GM12878 (cell line): ENCODE data around the gene TPM4. TPM values are rescaled to one million over a fixed set of nuclear protein-coding genes. Genes with fewer than 3 reads are reported as not detected.

ENCODE experiments used
- ATAC-seq: fragments of 200-7000 bp; cut with Tn5 transposase; 3 replicates; pipeline ENCODE4 v1.9.1; 2020; ENCODE audit warnings: mild to moderate bottlenecking, moderate library complexity
- BruUV-seq: library from RNA; stranded (reverse); fragments of 400-500 nt; replicated peaks from 2 replicates; lab custom pipeline; 2021; lab: Mats Ljungman, UMichigan
- CTCF ChIA-PET: fragments of 300-600 bp; sonication (Branson Sonifier 250); formaldehyde crosslinking; extraction: SDS; loops from one replicate; lab custom pipeline; 2021; ENCODE audit warnings: inconsistent platforms; lab: Yijun Ruan, JAX
- POLR2A ChIA-PET: fragments of 350-600 bp; formaldehyde crosslinking; extraction: SDS; loops from one replicate; lab custom pipeline; 2021; ENCODE audit warnings: inconsistent platforms; lab: Charles Lee
- RAD21 ChIA-PET: fragments of 300-600 bp; sonication (Branson Sonifier 250); formaldehyde crosslinking; loops from one replicate; lab custom pipeline; 2023; ENCODE audit warnings: antibody characterized with exemption; ENCODE audit not compliant: unreplicated experiment; lab: Charles Lee
- SMC1A ChIA-PET: fragments of 300-600 bp; sonication (Branson Sonifier 250); formaldehyde crosslinking; loops from one replicate; lab custom pipeline; 2023; ENCODE audit not compliant: unreplicated experiment, uncharacterized antibody; lab: Charles Lee
- DNase-seq: peaks from one replicate; pipeline ENCODE4 v3.0.0-alpha.2; 2011; ENCODE audit warnings: low read depth, low spot score
- FAIRE-seq: peaks from 3 replicates; lab custom pipeline; 2011; peaks lifted over from hg19 to GRCh38; lab: Jason Lieb, UNC
- H2AFZ ChIP-seq: 2 replicates; pipeline ENCODE4 v1.6.0; 2011; ENCODE audit warnings: low read depth, low read length, control low read depth; ENCODE audit not compliant: control insufficient read depth
- H3K27ac ChIP-seq: 2 replicates; pipeline ENCODE4 v1.5.1; 2011; ENCODE audit warnings: control low read depth; ENCODE audit not compliant: control insufficient read depth, insufficient read depth
- H3K27me3 ChIP-seq, 2 experiments: replicated peaks in 1 of 2; 2 replicates each; pipeline versions ENCODE4 v1.6.0 to v1.6.1; 2011; ENCODE audit warnings: low read length in 1 of 2; ENCODE audit not compliant: control insufficient read depth in 2 of 2, insufficient read depth in 2 of 2
- H3K36me3 ChIP-seq, 2 experiments: 2 replicates each; pipeline ENCODE4 v1.5.1; 2011; ENCODE audit warnings: low read length in 1 of 2; ENCODE audit not compliant: control insufficient read depth in 2 of 2, insufficient read depth in 2 of 2
- H3K4me1 ChIP-seq: 2 replicates; pipeline ENCODE4 v1.6.1; 2011; ENCODE audit warnings: mild to moderate bottlenecking, low read length, moderate library complexity, mixed read lengths; ENCODE audit not compliant: control insufficient read depth, insufficient read depth
- H3K4me2 ChIP-seq: 2 replicates; pipeline ENCODE4 v1.6.0; 2011; ENCODE audit warnings: control low read depth; ENCODE audit not compliant: control insufficient read depth, insufficient read depth
- H3K4me3 ChIP-seq: fragments of 200-600 bp; sonication (generic); 2 replicates; pipeline ENCODE4 v1.5.1; 2016
- H3K79me2 ChIP-seq: 2 replicates; pipeline ENCODE4 v1.6.0; 2011; ENCODE audit warnings: low read length; ENCODE audit not compliant: control insufficient read depth, insufficient read depth
- H3K9ac ChIP-seq: 2 replicates; pipeline ENCODE4 v1.8.0; 2011; ENCODE audit warnings: low read length, control low read depth, mixed read lengths; ENCODE audit not compliant: control insufficient read depth, insufficient read depth
- H3K9me3 ChIP-seq: replicated peaks from 3 replicates; pipeline ENCODE4 v1.5.1; 2011; ENCODE audit warnings: mild to moderate bottlenecking, low read length; ENCODE audit not compliant: control insufficient read depth, insufficient read depth
- H4K20me1 ChIP-seq: 2 replicates; pipeline ENCODE4 v1.6.0; 2011; ENCODE audit not compliant: control insufficient read depth, insufficient read depth
- ATF7 ChIP-seq: fragments of 450-650 bp; IDR thresholded peaks from 2 replicates; pipeline ENCODE4 v1.6.1; 2016; ENCODE audit warnings: low read depth, mild to moderate bottlenecking
- IKZF2 ChIP-seq, 2 experiments: fragments of 450-650 bp; IDR thresholded peaks; 2 replicates each; pipeline ENCODE4 v1.6.1; 2017; ENCODE audit warnings: mild to moderate bottlenecking in 2 of 2, moderate library complexity in 2 of 2
- ZNF384 ChIP-seq: IDR thresholded peaks from 2 replicates; pipeline ENCODE4 v1.6.1; 2012; ENCODE audit warnings: low read depth, mild to moderate bottlenecking, low read length, improper control_type of control experiment, borderline replicate concordance
- WGBS: methylation state at CpG from one replicate; pipeline ENCODE4 v1.1.6; 2016; ENCODE audit warnings: low lambda C conversion rate; ENCODE audit not compliant: insufficient replicate concordance, insufficient coverage; ENCODE audit errors: missing lambda C conversion rate; 5-methylcytosine and 5-hydroxymethylcytosine counted together
- in situ Hi-C: fragments of 300-500 bp; cut with MboI; formaldehyde crosslinking; loops from 9 replicates; pipeline ENCODE4 v1.14.3; 2018; ENCODE audit warnings: mixed read lengths
- intact Hi-C: fragments of 100-400 bp; cut with micrococcal nuclease; formaldehyde crosslinking; loops from one replicate; pipeline ENCODE4 v1.14.2; 2022; ENCODE audit not compliant: unreplicated experiment
- polyA plus RNA-seq, 11 experiments: library from polyadenylated mRNA; depleted of rRNA in 4 of 11; unstranded in 6 of 11; stranded (reverse) in 5 of 11; fragments of >200 nt; fragmentation: Nextera tagmentation in 4 of 11; fragmentation: Illumina TruSeq in 1 of 11; extraction: Ambion mirVana in 4 of 11; extraction: Trizol in 1 of 11; gene quantifications; 1 replicate in 1 of 11; 2 replicates in 10 of 11; pipeline versions ENCODE4 v1.2.1 to v1.2.3, GENCODE V29; 2011 to 2016; ENCODE audit warnings: inconsistent platforms in 2 of 11, missing spikeins in 2 of 11, low read depth in 1 of 11
- total RNA-seq, 4 experiments: library from RNA; depleted of rRNA in 3 of 4; stranded (reverse); fragments of >200 nt in 3 of 4; fragmentation: Illumina TruSeq in 1 of 4; extraction: Trizol in 1 of 4; gene quantifications; 2 replicates each; pipeline versions ENCODE4 v1.2.1 to v1.2.3, GENCODE V29; 2013 to 2021
- TF ChIP-seq, protein P1 (sequence below): IDR thresholded peaks from 2 replicates; pipeline ENCODE4 v1.6.1; 2012; ENCODE audit warnings: improper control_type of control experiment, low read depth, low read length; ENCODE audit not compliant: insufficient replicate concordance
- TF ChIP-seq, protein P2 (sequence below): fragments of 450-650 bp; IDR thresholded peaks from 2 replicates; pipeline ENCODE4 v1.6.1; 2017; ENCODE audit warnings: antibody characterized with exemption, mild to moderate bottlenecking, moderate library complexity
- TF ChIP-seq, protein P3 (sequence below): IDR thresholded peaks from 2 replicates; pipeline ENCODE4 v1.6.1; 2012; ENCODE audit warnings: low read depth, low read length, improper control_type of control experiment

Gene TPM4
- total and polyA plus RNA-seq, 10 of the 15 experiments (the other 5 are each of a cell fraction or from before 2014, with no cell fraction given): 183 to 620 (median 407) TPM

DNA sequence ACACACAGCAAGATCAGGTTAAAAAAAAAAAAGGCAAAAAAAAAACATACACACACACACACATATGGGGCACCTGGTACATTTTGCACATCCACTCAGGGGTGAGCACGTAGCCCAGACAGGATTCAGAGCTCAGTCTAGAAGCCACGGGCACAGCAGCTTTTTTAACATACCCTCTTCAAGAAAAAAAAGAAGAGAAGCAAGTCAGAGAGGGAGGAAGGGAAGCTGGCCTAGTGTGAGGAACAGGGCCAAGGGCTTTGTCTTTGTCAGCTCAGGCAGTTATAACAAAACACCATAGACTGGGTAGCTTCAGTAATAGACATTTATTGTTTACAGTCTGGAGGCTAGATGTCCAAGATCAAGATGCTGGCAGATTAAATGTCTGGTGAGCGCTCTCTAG lies 2.3 kb upstream of the TPM4 start:
- ChIA-PET CTCF (interaction anchor here (0.5 to 6.8 kb wide), 10 partner anchors 9 to 110 kb away, joined by 3 to 45 read pairs (median 4); partner anchors contain the start of gene FAM32A), RAD21 (interaction anchor here (1.6 to 1.8 kb wide), 3 partner anchors 34 to 111 kb away, joined by 4 to 7 read pairs (median 4); partner anchors contain the start of gene FAM32A), POLR2A (interaction anchor here (0.6 to 1.2 kb wide), 5 partner anchors 11 to 110 kb away, joined by 3 to 10 read pairs (median 6); partner anchors contain the start of gene HSH2D), SMC1A (interaction anchor here (1.1 to 4.0 kb wide), 4 partner anchors 10 to 111 kb away, joined by 3 to 13 read pairs (median 4); partner anchors contain the start of gene FAM32A)
- intact Hi-C loops: no loop called here
- Histone ChIP-seq H3K79me2 (peaks cover 40% of the 10 kb centered on the region), H2AFZ (no peak overlapping the region), H3K4me3 (no peak overlapping the region), H3K4me1 (peaks cover 18% of the 10 kb centered on the region), H3K27ac (no peak overlapping the region), H3K27me3 (no peaks in the 10 kb centered on the region), H3K36me3 (no peaks in the 10 kb centered on the region), H3K9me3 (no peaks in the 10 kb centered on the region), H4K20me1 (no peaks in the 10 kb centered on the region), H3K9ac (no peak overlapping the region), H3K4me2 (no peak overlapping the region)
- no TSS peak for BruUV-seq
- in situ Hi-C loops: no loop called here
- FAIRE-seq (no peak), ATAC-seq (no peak), DNase-seq (no peak)
- TF ChIP-seq, protein P1, sequence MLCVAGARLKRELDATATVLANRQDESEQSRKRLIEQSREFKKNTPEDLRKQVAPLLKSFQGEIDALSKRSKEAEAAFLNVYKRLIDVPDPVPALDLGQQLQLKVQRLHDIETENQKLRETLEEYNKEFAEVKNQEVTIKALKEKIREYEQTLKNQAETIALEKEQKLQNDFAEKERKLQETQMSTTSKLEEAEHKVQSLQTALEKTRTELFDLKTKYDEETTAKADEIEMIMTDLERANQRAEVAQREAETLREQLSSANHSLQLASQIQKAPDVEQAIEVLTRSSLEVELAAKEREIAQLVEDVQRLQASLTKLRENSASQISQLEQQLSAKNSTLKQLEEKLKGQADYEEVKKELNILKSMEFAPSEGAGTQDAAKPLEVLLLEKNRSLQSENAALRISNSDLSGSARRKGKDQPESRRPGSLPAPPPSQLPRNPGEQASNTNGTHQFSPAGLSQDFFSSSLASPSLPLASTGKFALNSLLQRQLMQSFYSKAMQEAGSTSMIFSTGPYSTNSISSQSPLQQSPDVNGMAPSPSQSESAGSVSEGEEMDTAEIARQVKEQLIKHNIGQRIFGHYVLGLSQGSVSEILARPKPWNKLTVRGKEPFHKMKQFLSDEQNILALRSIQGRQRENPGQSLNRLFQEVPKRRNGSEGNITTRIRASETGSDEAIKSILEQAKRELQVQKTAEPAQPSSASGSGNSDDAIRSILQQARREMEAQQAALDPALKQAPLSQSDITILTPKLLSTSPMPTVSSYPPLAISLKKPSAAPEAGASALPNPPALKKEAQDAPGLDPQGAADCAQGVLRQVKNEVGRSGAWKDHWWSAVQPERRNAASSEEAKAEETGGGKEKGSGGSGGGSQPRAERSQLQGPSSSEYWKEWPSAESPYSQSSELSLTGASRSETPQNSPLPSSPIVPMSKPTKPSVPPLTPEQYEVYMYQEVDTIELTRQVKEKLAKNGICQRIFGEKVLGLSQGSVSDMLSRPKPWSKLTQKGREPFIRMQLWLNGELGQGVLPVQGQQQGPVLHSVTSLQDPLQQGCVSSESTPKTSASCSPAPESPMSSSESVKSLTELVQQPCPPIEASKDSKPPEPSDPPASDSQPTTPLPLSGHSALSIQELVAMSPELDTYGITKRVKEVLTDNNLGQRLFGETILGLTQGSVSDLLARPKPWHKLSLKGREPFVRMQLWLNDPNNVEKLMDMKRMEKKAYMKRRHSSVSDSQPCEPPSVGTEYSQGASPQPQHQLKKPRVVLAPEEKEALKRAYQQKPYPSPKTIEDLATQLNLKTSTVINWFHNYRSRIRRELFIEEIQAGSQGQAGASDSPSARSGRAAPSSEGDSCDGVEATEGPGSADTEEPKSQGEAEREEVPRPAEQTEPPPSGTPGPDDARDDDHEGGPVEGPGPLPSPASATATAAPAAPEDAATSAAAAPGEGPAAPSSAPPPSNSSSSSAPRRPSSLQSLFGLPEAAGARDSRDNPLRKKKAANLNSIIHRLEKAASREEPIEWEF: no peak
- TF ChIP-seq, protein P2, sequence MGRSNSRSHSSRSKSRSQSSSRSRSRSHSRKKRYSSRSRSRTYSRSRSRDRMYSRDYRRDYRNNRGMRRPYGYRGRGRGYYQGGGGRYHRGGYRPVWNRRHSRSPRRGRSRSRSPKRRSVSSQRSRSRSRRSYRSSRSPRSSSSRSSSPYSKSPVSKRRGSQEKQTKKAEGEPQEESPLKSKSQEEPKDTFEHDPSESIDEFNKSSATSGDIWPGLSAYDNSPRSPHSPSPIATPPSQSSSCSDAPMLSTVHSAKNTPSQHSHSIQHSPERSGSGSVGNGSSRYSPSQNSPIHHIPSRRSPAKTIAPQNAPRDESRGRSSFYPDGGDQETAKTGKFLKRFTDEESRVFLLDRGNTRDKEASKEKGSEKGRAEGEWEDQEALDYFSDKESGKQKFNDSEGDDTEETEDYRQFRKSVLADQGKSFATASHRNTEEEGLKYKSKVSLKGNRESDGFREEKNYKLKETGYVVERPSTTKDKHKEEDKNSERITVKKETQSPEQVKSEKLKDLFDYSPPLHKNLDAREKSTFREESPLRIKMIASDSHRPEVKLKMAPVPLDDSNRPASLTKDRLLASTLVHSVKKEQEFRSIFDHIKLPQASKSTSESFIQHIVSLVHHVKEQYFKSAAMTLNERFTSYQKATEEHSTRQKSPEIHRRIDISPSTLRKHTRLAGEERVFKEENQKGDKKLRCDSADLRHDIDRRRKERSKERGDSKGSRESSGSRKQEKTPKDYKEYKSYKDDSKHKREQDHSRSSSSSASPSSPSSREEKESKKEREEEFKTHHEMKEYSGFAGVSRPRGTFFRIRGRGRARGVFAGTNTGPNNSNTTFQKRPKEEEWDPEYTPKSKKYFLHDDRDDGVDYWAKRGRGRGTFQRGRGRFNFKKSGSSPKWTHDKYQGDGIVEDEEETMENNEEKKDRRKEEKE: no peak
- TF ChIP-seq ATF7 (no peak), ZNF384 (peak; percentile 59), IKZF2 (IDR thresholded peaks at IDR 0.05) (no peak)
- TF ChIP-seq, protein P3, sequence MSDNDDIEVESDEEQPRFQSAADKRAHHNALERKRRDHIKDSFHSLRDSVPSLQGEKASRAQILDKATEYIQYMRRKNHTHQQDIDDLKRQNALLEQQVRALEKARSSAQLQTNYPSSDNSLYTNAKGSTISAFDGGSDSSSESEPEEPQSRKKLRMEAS: no peak
- WGBS: 48% methylated on average over 3 of the region's 3 CpGs
